Ishikawa (cell line): ENCODE data around the gene BCL3.

Experiments used
- CEBPB ChIP-seq: IDR thresholded peaks from 2 replicates; pipeline ENCODE4 v1.6.1; 2012
- CREB1 ChIP-seq: IDR thresholded peaks from 2 replicates; pipeline ENCODE4 v1.6.1; 2012; ENCODE audit warnings: low read depth
- EGR1 ChIP-seq: IDR thresholded peaks from 2 replicates; pipeline ENCODE4 v1.6.1; 2012
- EP300 ChIP-seq: IDR thresholded peaks from 2 replicates; pipeline ENCODE4 v1.6.1; 2012; ENCODE audit warnings: borderline replicate concordance
- FOXM1 ChIP-seq: IDR thresholded peaks from 2 replicates; pipeline ENCODE4 v1.6.1; 2012; ENCODE audit warnings: low read depth, borderline replicate concordance
- MAX ChIP-seq: IDR thresholded peaks from 2 replicates; pipeline ENCODE4 v1.6.1; 2012
- NFIC ChIP-seq: IDR thresholded peaks from 2 replicates; pipeline ENCODE4 v1.6.1; 2012
- RAD21 ChIP-seq: IDR thresholded peaks from 2 replicates; pipeline ENCODE4 v1.6.1; 2012; ENCODE audit warnings: low read depth
- REST ChIP-seq: IDR thresholded peaks from 2 replicates; pipeline ENCODE4 v1.6.1; 2012; ENCODE audit warnings: low read depth, mild to moderate bottlenecking
- TAF1 ChIP-seq: IDR thresholded peaks from 2 replicates; pipeline ENCODE4 v1.6.1; 2012; ENCODE audit warnings: low read depth, mild to moderate bottlenecking
- TCF12 ChIP-seq: IDR thresholded peaks from 2 replicates; pipeline ENCODE4 v1.6.1; 2012; ENCODE audit warnings: low read depth
- TEAD4 ChIP-seq: IDR thresholded peaks from 2 replicates; pipeline ENCODE4 v1.6.1; 2012
- USF1 ChIP-seq: IDR thresholded peaks from 2 replicates; pipeline ENCODE4 v1.6.1; 2012
- YY1 ChIP-seq: IDR thresholded peaks from 2 replicates; pipeline ENCODE4 v1.6.1; 2012; ENCODE audit warnings: low read depth
- ZBTB7A ChIP-seq: IDR thresholded peaks from 2 replicates; pipeline ENCODE4 v1.6.1; 2012; ENCODE audit warnings: low read depth

BCL3 gene

GRCh38 chr19:44742330-44743061, 6.0 kb upstream of the BCL3 start:
- peak; percentile 53; the same call in 1 of the 2 replicates for TF ChIP-seq EP300
- no peak for TF ChIP-seq USF1
- TF ChIP-seq TAF1 = no peak
- TF ChIP-seq REST = no peak
- TF ChIP-seq MAX = no peak
- TF ChIP-seq EGR1 = no peak
- TF ChIP-seq TCF12 = no peak; the same call in 1 of the 2 replicates
- TF ChIP-seq ZBTB7A = no peak
- TF ChIP-seq RAD21 = no peak
- TF ChIP-seq CREB1 = no peak
- TF ChIP-seq TEAD4 = 0 out of 2 replicates have a peak, but pooled peaks have one; percentile 24
- no peak for TF ChIP-seq NFIC
- TF ChIP-seq FOXM1 = no peak
- TF ChIP-seq YY1 = no peak
- no peak for TF ChIP-seq CEBPB

GRCh38 chr19:44744871-44745332, 3.6 kb upstream of the BCL3 start:
- TF ChIP-seq TAF1 (no peak), REST (no peak)

- TF ChIP-seq CEBPB = no peak
- no peak for TF ChIP-seq MAX
- TF ChIP-seq TCF12 = no peak
- no peak for TF ChIP-seq CREB1
- TF ChIP-seq ZBTB7A = no peak
- no peak for TF ChIP-seq FOXM1
- TF ChIP-seq USF1 = no peak
- TF ChIP-seq EGR1 = no peak
- no peak for TF ChIP-seq TAF1
- no peak for TF ChIP-seq YY1
- TF ChIP-seq RAD21 = no peak
- no peak for TF ChIP-seq EP300
- no peak for TF ChIP-seq REST
- no peak for TF ChIP-seq NFIC
- TF ChIP-seq TEAD4 = no peak
These were observed 3.1 kb upstream of the BCL3 start for GRCh38 chr19:44745341-44745831.

GRCh38 chr19:44745887-44746600, 2.5 kb upstream of the BCL3 start:
- TF ChIP-seq TEAD4 (no peak), USF1 (no peak), FOXM1 (no peak), CEBPB (no peak)
